Testis (tissue), 3 donors: ENCODE measurements around the gene CLIP4. TPM values are rescaled to one million over a fixed set of nuclear protein-coding genes. Genes with fewer than 3 reads are reported as not detected.

ENCODE experiments used
- DNase-seq: peaks from one replicate; pipeline ENCODE4 v3.0.0-alpha.2; 2019
- H3K27ac ChIP-seq, 2 donors: fragments of 200-600 bp; sonication (generic); one replicate each; pipeline ENCODE4 v1.5.1; 2019
- H3K27me3 ChIP-seq: fragments of 200-600 bp; sonication (generic); one replicate; pipeline ENCODE4 v1.5.1; 2019
- H3K36me3 ChIP-seq: fragments of 200-600 bp; sonication (generic); one replicate; pipeline ENCODE4 v1.5.1; 2017; ENCODE audit warnings: low read depth; ENCODE audit errors: missing control alignments
- H3K4me1 ChIP-seq: fragments of 200-600 bp; sonication (generic); one replicate; pipeline ENCODE4 v1.5.1; 2019
- H3K4me3 ChIP-seq, 2 donors: fragments of 200-600 bp; sonication (generic); one replicate each; pipeline ENCODE4 v1.5.1; 2017 to 2019
- H3K9me3 ChIP-seq: fragments of 200-600 bp; sonication (generic); one replicate; pipeline ENCODE4 v1.5.1; 2017
- CTCF ChIP-seq, 3 experiments: fragments of 450-650 bp in 2 of 3; fragments of 200-600 bp in 1 of 3; sonication (generic) in 1 of 3; IDR thresholded peaks; one replicate each; pipeline ENCODE4 v1.5.1; 2016 to 2019; ENCODE audit warnings: antibody characterized with exemption in 3 of 3, mild to moderate bottlenecking in 2 of 3, moderate library complexity in 1 of 3
- POLR2A ChIP-seq: fragments of 450-650 bp; IDR thresholded peaks from one replicate; pipeline ENCODE4 v1.6.1; 2017; ENCODE audit warnings: antibody characterized with exemption, mild to moderate bottlenecking, moderate library complexity
- WGBS, 2 donors: methylation state at CpG; one replicate each; pipeline ENCODE4 v1.1.5; 2018; 5-methylcytosine and 5-hydroxymethylcytosine counted together
- intact Hi-C: fragments of 100-400 bp; cut with DNase I; formaldehyde crosslinking; loops from one replicate; pipeline ENCODE4 v1.15.1; 2023; ENCODE audit warnings: low total_unique reads
- polyA plus RNA-seq: library from polyadenylated mRNA; stranded (reverse); fragments of 350-450 nt; fragmentation: Illumina TruSeq; extraction: RNeasy Lipid Tissue Mini Kit (QIAGEN cat#74804); gene quantifications from one replicate; pipeline ENCODE4 v1.2.3, GENCODE V29; 2014; ENCODE audit warnings: low read depth, low replicate concordance; ENCODE audit not compliant: insufficient read depth
- total RNA-seq, 2 donors: library from RNA; depleted of rRNA; stranded (reverse); fragments of >200 nt; gene quantifications; one replicate each; pipeline ENCODE4 v1.2.3, GENCODE V29; 2016

The CLIP4 gene
- total and polyA plus RNA-seq, 3 donors from 2014 or later: 38.2 to 54.3 (median 43.1) TPM

GRCh38 chr2:29123617-29124349, 8.6 kb downstream of the CLIP4 start:
- TF ChIP-seq CTCF (IDR thresholded peaks at IDR 0.05) (no peak), POLR2A (no peak)
- intact Hi-C loops: no loop called here
- H3K36me3 ChIP-seq: no peaks in the 10 kb centered on the region
- no peaks in the 10 kb centered on the region for H3K9me3 ChIP-seq
- H3K4me3 ChIP-seq: no peak overlapping the region
- 80 to 89% methylated on average over 3 of the region's 3 CpGs for WGBS, 2 donors
- DNase-seq: no peak
- no peaks in the 10 kb centered on the region for H3K27me3 ChIP-seq
- no peaks in the 10 kb centered on the region for H3K4me1 ChIP-seq
- no peak overlapping the region for H3K27ac ChIP-seq

GRCh38 chr2:29124504-29124903, 9.3 kb downstream of the CLIP4 start:
- Histone ChIP-seq H3K27me3 (no peaks in the 10 kb centered on the region), H3K27ac (no peak overlapping the region), H3K4me3 (no peak overlapping the region), H3K9me3 (no peaks in the 10 kb centered on the region), H3K36me3 (no peaks in the 10 kb centered on the region), H3K4me1 (peaks cover 5% of the 10 kb centered on the region)
- WGBS, 2 donors: 86 to 100% methylated on average over 1 of the region's 1 CpG
- intact Hi-C loops: no loop called here
- DNase-seq: no peak
- TF ChIP-seq POLR2A: no peak
- no peak for TF ChIP-seq CTCF (IDR thresholded peaks at IDR 0.05)

GRCh38 chr2:29129586-29130281, 14.5 kb downstream of the CLIP4 start:
- 47 to 53% methylated on average over 2 of the region's 2 CpGs for WGBS, 2 donors
- no peaks in the 10 kb centered on the region for H3K36me3 ChIP-seq
- H3K9me3 ChIP-seq: no peaks in the 10 kb centered on the region
- no peak overlapping the region for H3K4me3 ChIP-seq
- peaks cover 11% of the 10 kb centered on the region for H3K4me1 ChIP-seq
- no peak for DNase-seq
- intact Hi-C loops: no loop called here
- H3K27ac ChIP-seq: peak overlapping the region in 1 of 2 donors; percentile 10
- no peak for TF ChIP-seq CTCF (IDR thresholded peaks at IDR 0.05)
- TF ChIP-seq POLR2A: no peak
- H3K27me3 ChIP-seq: no peaks in the 10 kb centered on the region

GRCh38 chr2:29130295-29130694, 15.1 kb downstream of the CLIP4 start:
- Histone ChIP-seq H3K4me3 (no peak overlapping the region), H3K27me3 (no peaks in the 10 kb centered on the region), H3K36me3 (no peaks in the 10 kb centered on the region), H3K4me1 (peaks cover 11% of the 10 kb centered on the region), H3K27ac (no peak overlapping the region), H3K9me3 (no peaks in the 10 kb centered on the region)
- DNase-seq: no peak
- intact Hi-C loops: no loop called here
- TF ChIP-seq CTCF (IDR thresholded peaks at IDR 0.05) (no peak), POLR2A (no peak)
- 47 to 58% methylated on average over 2 of the region's 2 CpGs for WGBS, 2 donors
